ENCODE results near the gene C1orf198. TPM values are rescaled to one million over a fixed set of nuclear protein-coding genes. Genes with fewer than 3 reads are reported as not detected.

C1orf198 gene
- total RNA-seq, 1 donor from 2014 or later, result 62.5 TPM

GRCh38 chr1:230891413-230891812 is 23.1 kb upstream of the C1orf198 start:
- peaks cover 23% of the 10 kb centered on the region for H3K4me1 Mint-ChIP-seq (ENCODE audit: unreplicated experiment)
- TF ChIP-seq CTCF (conservative IDR thresholded peaks at IDR 0.05), result no peak
- H3K4me3 Mint-ChIP-seq, result no peak overlapping the region
- H3K27me3 Mint-ChIP-seq, result no peaks in the 10 kb centered on the region
- DNase-seq (ENCODE audit: extremely low spot score, unreplicated experiment), result no peak
- H3K27ac Mint-ChIP-seq, result no peak overlapping the region
- peaks cover 5% of the 10 kb centered on the region for H3K9me3 Mint-ChIP-seq
- no peaks in the 10 kb centered on the region for H3K36me3 Mint-ChIP-seq

GRCh38 chr1:230884646-230885045 is 16.3 kb upstream of the C1orf198 start:
- Mint-ChIP-seq H3K9me3 (peaks cover 10% of the 10 kb centered on the region), H3K4me1 (ENCODE audit: unreplicated experiment) (peaks cover 16% of the 10 kb centered on the region), H3K27ac (no peak overlapping the region), H3K27me3 (peaks cover 19% of the 10 kb centered on the region), H3K36me3 (no peaks in the 10 kb centered on the region), H3K4me3 (no peak overlapping the region)
- TF ChIP-seq CTCF (conservative IDR thresholded peaks at IDR 0.05), result no peak
- no peak for DNase-seq (ENCODE audit: extremely low spot score, unreplicated experiment)

GRCh38 chr1:230883967-230884366 is 15.6 kb upstream of the C1orf198 start:
- no peak for DNase-seq (ENCODE audit: extremely low spot score, unreplicated experiment)
- H3K27ac Mint-ChIP-seq, result no peak overlapping the region
- TF ChIP-seq CTCF (conservative IDR thresholded peaks at IDR 0.05), result no peak
- peaks cover 19% of the 10 kb centered on the region for H3K27me3 Mint-ChIP-seq
- H3K4me3 Mint-ChIP-seq, result no peak overlapping the region
- H3K9me3 Mint-ChIP-seq, result peaks cover 10% of the 10 kb centered on the region
- H3K4me1 Mint-ChIP-seq (ENCODE audit: unreplicated experiment), result peaks cover 20% of the 10 kb centered on the region
- no peaks in the 10 kb centered on the region for H3K36me3 Mint-ChIP-seq

GRCh38 chr1:230879778-230880177 is 11.5 kb upstream of the C1orf198 start:
- Mint-ChIP-seq H3K27me3 (peaks cover 25% of the 10 kb centered on the region), H3K27ac (no peak overlapping the region), H3K9me3 (peaks cover 5% of the 10 kb centered on the region), H3K4me1 (ENCODE audit: unreplicated experiment) (peaks cover 42% of the 10 kb centered on the region), H3K36me3 (no peaks in the 10 kb centered on the region), H3K4me3 (peak overlapping the region; percentile 39)
- no peak for DNase-seq (ENCODE audit: extremely low spot score, unreplicated experiment)
- TF ChIP-seq CTCF (conservative IDR thresholded peaks at IDR 0.05), result no peak

GRCh38 chr1:230878591-230878990 is 10.3 kb upstream of the C1orf198 start:
- peaks cover 5% of the 10 kb centered on the region for H3K9me3 Mint-ChIP-seq
- peaks cover 42% of the 10 kb centered on the region for H3K4me1 Mint-ChIP-seq (ENCODE audit: unreplicated experiment)
- H3K36me3 Mint-ChIP-seq, result no peaks in the 10 kb centered on the region
- DNase-seq (ENCODE audit: extremely low spot score, unreplicated experiment), result no peak
- H3K27ac Mint-ChIP-seq, result peak overlapping the region; percentile 61
- TF ChIP-seq CTCF (conservative IDR thresholded peaks at IDR 0.05), result no peak
- peaks cover 25% of the 10 kb centered on the region for H3K27me3 Mint-ChIP-seq
- H3K4me3 Mint-ChIP-seq, result peak overlapping the region; percentile 57

All from type B pancreatic cell (in vitro differentiated cells).